ENCODE results near the gene ALK.

- TF ChIP-seq POLR2A (IDR thresholded peaks at IDR 0.05) (no peak), CTCF (IDR thresholded peaks at IDR 0.05) (no peak)
Measured at GRCh38 chr2:29741132-29741531, 180.3 kb downstream of the ALK start.
